ENCODE results near the gene SELENOP. TPM values are rescaled to one million over a fixed set of nuclear protein-coding genes. Genes with fewer than 3 reads are reported as not detected.

The SELENOP gene
- total and polyA plus RNA-seq, 2 experiments from 2014 or later = 11.0 to 12.3 TPM

- H2AFZ ChIP-seq = no peak overlapping the region
- no peaks in the 10 kb centered on the region for H4K20me1 ChIP-seq (replicated peaks; ENCODE audit: insufficient read depth)
- peaks cover 9% of the 10 kb centered on the region; the same call in 1 of the 3 replicates for H3K9me3 Mint-ChIP-seq
- H3K27me3 ChIP-seq (ENCODE audit: insufficient read depth) = no peaks in the 10 kb centered on the region
- no peaks in the 10 kb centered on the region for H3K4me1 ChIP-seq (ENCODE audit: insufficient read depth)
- H3K4me3 ChIP-seq = no peak overlapping the region
- H3F3A ChIP-seq (replicated peaks; ENCODE audit: low read depth) = no peaks in the 10 kb centered on the region
- no peak overlapping the region for H3K4me3 Mint-ChIP-seq
- H3K27ac ChIP-seq (ENCODE audit: low read depth) = no peak overlapping the region
- H3K27me3 Mint-ChIP-seq (ENCODE audit: insufficient read depth, low read depth, poor library complexity) = no peaks in the 10 kb centered on the region
- ATAC-seq = no peak
- H3K79me2 ChIP-seq (replicated peaks; ENCODE audit: insufficient read depth) = no peaks in the 10 kb centered on the region
- no peak overlapping the region for H3K4me2 ChIP-seq
- H3K4me1 Mint-ChIP-seq = peaks cover 3% of the 10 kb centered on the region; the same call in 1 of the 3 replicates
- no peak for DNase-seq (ENCODE audit: low spot score)
- H3K9me2 ChIP-seq (ENCODE audit: insufficient read depth) = no peaks in the 10 kb centered on the region
- H3K36me3 ChIP-seq (ENCODE audit: insufficient read depth) = no peaks in the 10 kb centered on the region
- TF ChIP-seq ZNF114 (CRISPR knock-in tag; IDR thresholded peaks at IDR 0.05) = no peak
- no peak for TF ChIP-seq ZNF331 (CRISPR knock-in tag; IDR thresholded peaks at IDR 0.05; ENCODE audit: low read depth)
- TF ChIP-seq, protein P1, sequence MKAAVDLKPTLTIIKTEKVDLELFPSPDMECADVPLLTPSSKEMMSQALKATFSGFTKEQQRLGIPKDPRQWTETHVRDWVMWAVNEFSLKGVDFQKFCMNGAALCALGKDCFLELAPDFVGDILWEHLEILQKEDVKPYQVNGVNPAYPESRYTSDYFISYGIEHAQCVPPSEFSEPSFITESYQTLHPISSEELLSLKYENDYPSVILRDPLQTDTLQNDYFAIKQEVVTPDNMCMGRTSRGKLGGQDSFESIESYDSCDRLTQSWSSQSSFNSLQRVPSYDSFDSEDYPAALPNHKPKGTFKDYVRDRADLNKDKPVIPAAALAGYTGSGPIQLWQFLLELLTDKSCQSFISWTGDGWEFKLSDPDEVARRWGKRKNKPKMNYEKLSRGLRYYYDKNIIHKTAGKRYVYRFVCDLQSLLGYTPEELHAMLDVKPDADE (IDR thresholded peaks at IDR 0.05) = no peak
- no peak for TF ChIP-seq EZH2phosphoT487 (IDR thresholded peaks at IDR 0.05; ENCODE audit: unreplicated experiment)
- TF ChIP-seq CREB1 (CRISPR knock-in tag; IDR thresholded peaks at IDR 0.05; ENCODE audit: low read depth) = no peak
- no peak for TF ChIP-seq ZNF462 (CRISPR knock-in tag; IDR thresholded peaks at IDR 0.05)
- TF ChIP-seq EZH2 (IDR thresholded peaks at IDR 0.05; ENCODE audit: low read depth, unreplicated experiment) = no peak
- TF ChIP-seq, protein P2, sequence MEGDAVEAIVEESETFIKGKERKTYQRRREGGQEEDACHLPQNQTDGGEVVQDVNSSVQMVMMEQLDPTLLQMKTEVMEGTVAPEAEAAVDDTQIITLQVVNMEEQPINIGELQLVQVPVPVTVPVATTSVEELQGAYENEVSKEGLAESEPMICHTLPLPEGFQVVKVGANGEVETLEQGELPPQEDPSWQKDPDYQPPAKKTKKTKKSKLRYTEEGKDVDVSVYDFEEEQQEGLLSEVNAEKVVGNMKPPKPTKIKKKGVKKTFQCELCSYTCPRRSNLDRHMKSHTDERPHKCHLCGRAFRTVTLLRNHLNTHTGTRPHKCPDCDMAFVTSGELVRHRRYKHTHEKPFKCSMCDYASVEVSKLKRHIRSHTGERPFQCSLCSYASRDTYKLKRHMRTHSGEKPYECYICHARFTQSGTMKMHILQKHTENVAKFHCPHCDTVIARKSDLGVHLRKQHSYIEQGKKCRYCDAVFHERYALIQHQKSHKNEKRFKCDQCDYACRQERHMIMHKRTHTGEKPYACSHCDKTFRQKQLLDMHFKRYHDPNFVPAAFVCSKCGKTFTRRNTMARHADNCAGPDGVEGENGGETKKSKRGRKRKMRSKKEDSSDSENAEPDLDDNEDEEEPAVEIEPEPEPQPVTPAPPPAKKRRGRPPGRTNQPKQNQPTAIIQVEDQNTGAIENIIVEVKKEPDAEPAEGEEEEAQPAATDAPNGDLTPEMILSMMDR (conservative IDR thresholded peaks at IDR 0.05; ENCODE audit: low read depth in 2 of 2) = no peak
- TF ChIP-seq POLR2AphosphoS5 (IDR thresholded peaks at IDR 0.05; ENCODE audit: low read depth) = no peak
- no peak for TF ChIP-seq NANOG (IDR thresholded peaks at IDR 0.05; ENCODE audit: borderline replicate concordance)
- no peak for TF ChIP-seq STAT1 (IDR thresholded peaks at IDR 0.05; ENCODE audit: unreplicated experiment)
- TF ChIP-seq JUNB (IDR thresholded peaks at IDR 0.05; ENCODE audit: unreplicated experiment) = no peak
- TF ChIP-seq, protein P3, sequence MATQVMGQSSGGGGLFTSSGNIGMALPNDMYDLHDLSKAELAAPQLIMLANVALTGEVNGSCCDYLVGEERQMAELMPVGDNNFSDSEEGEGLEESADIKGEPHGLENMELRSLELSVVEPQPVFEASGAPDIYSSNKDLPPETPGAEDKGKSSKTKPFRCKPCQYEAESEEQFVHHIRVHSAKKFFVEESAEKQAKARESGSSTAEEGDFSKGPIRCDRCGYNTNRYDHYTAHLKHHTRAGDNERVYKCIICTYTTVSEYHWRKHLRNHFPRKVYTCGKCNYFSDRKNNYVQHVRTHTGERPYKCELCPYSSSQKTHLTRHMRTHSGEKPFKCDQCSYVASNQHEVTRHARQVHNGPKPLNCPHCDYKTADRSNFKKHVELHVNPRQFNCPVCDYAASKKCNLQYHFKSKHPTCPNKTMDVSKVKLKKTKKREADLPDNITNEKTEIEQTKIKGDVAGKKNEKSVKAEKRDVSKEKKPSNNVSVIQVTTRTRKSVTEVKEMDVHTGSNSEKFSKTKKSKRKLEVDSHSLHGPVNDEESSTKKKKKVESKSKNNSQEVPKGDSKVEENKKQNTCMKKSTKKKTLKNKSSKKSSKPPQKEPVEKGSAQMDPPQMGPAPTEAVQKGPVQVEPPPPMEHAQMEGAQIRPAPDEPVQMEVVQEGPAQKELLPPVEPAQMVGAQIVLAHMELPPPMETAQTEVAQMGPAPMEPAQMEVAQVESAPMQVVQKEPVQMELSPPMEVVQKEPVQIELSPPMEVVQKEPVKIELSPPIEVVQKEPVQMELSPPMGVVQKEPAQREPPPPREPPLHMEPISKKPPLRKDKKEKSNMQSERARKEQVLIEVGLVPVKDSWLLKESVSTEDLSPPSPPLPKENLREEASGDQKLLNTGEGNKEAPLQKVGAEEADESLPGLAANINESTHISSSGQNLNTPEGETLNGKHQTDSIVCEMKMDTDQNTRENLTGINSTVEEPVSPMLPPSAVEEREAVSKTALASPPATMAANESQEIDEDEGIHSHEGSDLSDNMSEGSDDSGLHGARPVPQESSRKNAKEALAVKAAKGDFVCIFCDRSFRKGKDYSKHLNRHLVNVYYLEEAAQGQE (IDR thresholded peaks at IDR 0.05; ENCODE audit: unreplicated experiment) = no peak
- no peaks in the 10 kb centered on the region for H3K36me3 Mint-ChIP-seq (ENCODE audit: low read depth)
- H3K27ac Mint-ChIP-seq = no peak overlapping the region
These were observed 32.1 kb upstream of the SELENOP start for GRCh38 chr5:42843675-42844292.
